HG03039 (cell line): ENCODE results near the gene RDH14.

Experiments
- ATAC-seq: cut with Tn5 transposase; IDR thresholded peaks from one replicate; pipeline ENCODE4 v1.9.1; 2021; ENCODE audit warnings: mild to moderate bottlenecking, moderate library complexity; ENCODE audit not compliant: unreplicated experiment

The RDH14 gene, protein sequence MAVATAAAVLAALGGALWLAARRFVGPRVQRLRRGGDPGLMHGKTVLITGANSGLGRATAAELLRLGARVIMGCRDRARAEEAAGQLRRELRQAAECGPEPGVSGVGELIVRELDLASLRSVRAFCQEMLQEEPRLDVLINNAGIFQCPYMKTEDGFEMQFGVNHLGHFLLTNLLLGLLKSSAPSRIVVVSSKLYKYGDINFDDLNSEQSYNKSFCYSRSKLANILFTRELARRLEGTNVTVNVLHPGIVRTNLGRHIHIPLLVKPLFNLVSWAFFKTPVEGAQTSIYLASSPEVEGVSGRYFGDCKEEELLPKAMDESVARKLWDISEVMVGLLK

DNA sequence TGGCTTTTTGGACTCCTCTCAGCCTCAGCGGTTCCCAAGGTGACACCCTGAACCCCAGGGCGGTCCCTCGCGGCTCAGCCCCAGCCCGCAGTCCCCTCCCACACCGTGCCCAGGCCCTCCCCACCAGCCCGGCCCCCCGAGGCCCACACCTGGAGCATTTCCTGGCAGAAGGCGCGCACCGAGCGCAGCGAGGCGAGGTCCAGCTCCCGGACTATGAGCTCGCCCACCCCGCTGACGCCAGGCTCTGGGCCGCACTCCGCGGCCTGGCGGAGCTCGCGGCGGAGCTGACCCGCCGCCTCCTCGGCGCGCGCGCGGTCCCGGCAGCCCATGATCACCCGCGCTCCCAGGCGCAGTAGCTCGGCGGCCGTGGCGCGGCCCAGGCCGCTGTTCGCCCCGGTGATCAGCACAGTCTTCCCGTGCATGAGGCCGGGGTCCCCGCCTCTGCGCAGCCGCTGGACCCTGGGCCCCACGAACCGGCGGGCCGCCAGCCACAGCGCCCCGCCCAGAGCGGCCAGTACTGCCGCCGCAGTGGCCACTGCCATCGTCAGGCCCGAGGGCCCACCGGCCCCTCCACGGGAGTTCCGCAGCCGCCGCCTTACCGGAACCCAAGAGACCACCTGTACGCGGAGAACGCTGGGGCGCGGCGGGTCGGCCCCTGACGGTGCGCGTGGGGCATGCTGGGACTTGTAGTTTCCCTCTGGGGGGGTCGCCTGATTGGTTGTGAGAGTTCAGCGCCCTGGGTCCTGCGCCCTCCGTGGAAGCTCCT is at the start of gene RDH14:
Gene RDH14 (minus strand): TSS at position 623 of the 766 bp plus-strand sequence. CDS start 81 bp downstream, at position 542.
- ATAC-seq, result peak; percentile 95

- ATAC-seq, result no peak
These were observed 49.6 kb upstream of the RDH14 start for GRCh38 chr2:18610090-18610489.

- no peak for ATAC-seq
These were observed 44.7 kb upstream of the RDH14 start for GRCh38 chr2:18605115-18605514.

DNA sequence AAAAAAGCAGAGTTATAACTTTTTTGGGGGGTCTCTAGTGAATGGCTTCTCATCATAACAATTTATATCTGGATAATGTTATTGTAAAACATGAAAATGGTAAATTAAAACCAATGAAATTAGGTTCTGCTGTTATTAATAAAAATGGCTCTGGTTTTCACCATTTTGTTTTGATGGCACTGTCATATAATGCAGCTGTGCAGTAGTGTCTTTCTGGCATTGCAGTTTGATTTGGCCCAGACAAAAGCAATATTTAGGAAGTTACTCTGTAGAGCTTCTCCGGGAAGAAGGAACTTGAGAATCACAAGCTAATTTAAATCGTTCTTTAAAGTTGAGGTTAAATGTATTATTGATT is 44.1 kb upstream of the RDH14 start:
- ATAC-seq, result no peak

DNA sequence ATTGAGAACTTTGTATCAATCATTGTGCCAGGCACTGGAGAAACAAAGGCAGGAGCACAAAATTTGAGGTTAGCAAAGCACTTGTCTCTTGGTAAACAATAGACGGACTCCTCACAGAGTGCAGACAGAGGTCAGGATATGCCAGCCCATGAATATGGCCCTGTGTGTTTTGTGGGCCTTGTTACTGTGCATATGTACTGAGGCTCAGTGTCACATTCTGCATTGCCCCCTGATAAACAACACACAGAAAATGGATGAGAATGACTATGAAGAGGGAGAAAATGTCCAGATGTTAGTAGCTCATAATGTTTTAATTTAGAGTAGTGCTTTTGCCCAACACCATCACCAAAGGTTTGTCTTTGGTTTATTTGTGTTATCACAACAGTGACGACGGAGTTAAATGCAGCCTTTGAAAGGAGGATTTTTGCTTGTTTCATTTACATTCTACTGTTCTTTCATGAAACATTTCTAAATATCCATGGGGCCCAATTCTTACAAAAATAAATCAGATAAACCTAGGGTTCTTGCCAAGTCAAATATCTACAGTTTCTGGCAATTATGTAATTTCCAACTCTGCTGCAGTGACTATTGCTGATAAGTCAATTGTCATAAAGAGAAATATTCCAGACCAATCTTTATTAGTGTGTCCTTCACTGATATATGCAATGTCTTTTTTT is 43.5 kb upstream of the RDH14 start:
- no peak for ATAC-seq

GRCh38 chr2:18602298-18602697 is 41.8 kb upstream of the RDH14 start:
- ATAC-seq, result no peak

DNA sequence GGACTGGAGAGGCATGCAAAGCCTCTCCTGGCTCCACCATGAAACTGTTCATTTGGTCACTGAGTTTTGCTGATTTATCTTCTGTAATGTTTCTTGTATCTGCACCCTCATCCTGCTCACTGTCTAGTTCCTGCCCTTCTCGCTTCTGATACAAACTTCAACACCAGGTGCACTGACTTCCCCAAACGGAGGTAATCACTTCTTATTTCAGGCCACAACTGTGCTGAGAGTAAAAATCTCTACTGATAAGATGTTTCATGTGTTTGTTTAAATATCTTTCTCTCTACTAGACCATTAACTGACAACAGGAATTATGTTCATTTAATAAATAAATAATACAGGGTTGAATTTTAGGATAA is 39.8 kb upstream of the RDH14 start:
- ATAC-seq, result no peak

DNA sequence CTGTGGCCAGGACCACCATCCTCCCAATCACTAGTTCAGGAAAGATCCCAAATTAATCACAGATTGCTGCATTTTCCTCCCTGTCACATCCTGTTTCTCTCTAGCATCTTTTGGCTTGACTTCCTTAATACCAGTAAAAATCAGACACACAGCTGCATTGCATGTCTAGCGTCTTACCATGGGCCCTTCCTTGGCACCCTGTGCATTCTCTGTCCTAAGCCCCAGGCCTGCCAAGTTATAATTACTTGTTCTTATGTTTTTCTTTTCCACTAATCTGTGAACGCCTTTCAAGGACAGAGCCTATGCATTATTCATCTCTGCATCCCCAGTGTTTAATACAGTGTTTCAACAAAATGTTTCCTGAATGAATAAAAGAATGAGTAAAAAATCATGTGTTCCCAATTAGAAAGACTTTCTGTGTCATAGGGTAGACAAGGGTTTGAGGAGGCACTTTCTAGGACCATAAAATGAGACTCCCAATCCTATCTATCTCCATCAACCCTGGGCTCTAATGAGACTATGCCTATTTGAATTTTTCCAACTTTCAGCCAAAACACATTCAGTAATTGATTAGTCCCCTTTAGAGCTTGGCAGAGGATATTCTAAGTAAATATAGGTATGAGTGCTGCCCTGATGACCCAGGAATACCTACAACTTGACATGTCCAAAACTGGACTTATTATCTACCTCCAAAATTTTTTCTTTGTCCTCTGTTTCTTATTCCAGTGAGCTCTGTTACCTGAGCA is 39.2 kb upstream of the RDH14 start:
- no peak for ATAC-seq

DNA sequence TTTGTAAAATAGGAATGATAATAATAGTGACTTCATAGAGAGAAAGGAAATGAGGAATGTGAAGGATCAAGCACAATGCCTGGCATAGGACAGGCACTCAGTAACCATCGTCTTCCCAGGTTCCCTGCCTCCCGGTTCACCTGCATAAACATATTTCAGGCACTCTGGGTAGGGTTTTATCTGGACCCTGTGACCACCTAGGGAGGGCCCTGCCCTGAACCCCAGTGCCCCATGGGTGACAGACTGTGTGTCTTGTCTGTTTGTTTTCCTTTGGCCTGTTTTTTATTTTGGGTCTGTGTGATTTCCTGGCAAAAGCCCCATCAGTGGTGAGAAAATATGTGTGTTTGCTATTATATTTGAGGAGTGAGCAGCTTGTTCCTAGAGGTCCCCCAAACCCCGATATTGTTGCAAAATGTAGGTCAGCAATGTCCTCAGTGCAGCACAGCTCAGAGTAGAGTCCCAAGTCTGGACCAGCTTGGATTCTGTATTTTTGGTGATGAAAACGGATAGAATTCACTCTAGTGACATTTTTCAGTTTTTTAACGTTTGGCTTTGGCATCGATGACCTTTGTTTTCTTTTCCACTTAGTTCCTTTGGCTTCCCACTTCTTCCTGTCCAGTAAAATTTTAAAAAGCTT is 38.5 kb upstream of the RDH14 start:
- ATAC-seq, result no peak

DNA sequence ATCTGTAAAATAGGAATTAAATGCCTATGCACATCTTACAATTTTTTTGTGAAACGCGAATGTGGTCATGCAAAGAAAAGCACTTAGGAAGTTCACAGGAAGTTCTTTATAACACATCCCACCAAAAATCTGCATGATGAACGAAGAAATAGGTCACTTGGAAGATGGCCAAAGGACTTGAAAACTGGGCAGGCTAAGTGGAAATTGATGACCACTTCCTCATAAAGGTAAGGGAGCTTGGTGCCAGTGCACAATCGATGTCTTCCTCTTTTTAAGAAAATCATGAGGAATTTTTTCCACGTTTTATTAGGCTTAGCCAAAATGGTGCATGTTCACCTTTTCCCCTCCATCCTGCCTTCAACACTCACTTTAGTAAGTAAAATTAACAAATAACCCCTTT is 37.2 kb upstream of the RDH14 start:
- no peak for ATAC-seq

DNA sequence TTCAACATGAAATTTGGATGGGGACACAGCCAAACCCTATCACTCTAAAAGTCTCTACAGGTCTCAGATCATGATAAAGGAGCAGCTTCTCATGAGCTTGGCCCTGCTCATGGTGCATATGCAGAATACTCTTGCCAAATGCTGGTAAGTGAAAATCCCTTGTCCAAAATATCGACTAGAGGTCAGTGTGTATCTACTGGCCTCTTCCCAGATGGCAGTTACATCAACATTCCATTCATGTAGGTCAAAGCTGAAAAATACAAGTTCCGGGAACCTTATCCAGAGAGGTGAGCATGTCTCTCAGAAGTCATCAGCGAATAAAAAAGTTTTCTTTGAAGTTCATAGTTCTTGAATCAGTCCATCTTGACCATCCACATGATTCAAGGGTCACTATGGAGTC is 36.5 kb upstream of the RDH14 start:
- no peak for ATAC-seq

DNA sequence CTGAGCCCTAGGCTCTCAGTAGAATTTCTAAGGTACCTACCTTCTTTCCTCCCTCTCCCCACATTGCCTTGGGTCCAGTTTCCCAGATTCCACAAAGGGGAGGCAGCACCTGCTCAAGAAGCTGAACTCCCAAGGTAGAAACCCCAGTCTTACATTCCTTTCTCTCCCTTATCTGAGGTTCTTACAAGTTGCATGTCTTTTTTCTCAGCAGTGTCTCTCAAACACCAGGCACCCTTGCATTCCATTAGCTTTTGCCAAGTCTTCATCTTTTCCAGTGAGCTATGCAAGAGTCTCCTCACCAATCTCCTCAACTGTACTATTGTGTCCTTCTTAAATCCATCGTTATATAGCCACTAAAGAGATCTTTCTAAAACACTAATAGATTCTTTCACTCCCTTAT is 33.0 kb upstream of the RDH14 start:
- no peak for ATAC-seq

GRCh38 chr2:18592372-18592771 is 31.9 kb upstream of the RDH14 start:
- no peak for ATAC-seq

DNA sequence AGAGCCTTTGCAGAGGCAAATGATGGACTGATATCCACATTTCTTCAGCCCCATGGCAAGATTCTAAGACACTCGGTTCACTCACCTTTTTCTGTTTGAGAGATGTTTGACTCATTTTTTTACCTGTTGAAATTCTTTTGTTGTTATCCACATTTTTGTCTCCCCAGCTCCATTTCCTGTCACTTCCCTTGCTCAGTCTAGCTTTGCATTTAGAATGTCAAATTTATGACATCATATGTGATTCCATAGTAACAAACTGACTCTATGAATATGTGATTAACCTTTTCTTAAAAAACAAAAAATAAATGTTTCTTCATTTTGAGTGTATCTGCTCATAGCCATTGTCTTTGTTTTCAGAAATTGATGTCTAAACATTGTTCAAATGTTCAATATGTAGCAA is 28.9 kb upstream of the RDH14 start, which contains the start of gene NT5C1B:
Gene NT5C1B (minus strand): TSS at position 216 of the 400 bp plus-strand sequence. CDS start 101 bp downstream, at position 115.
- no peak for ATAC-seq

DNA sequence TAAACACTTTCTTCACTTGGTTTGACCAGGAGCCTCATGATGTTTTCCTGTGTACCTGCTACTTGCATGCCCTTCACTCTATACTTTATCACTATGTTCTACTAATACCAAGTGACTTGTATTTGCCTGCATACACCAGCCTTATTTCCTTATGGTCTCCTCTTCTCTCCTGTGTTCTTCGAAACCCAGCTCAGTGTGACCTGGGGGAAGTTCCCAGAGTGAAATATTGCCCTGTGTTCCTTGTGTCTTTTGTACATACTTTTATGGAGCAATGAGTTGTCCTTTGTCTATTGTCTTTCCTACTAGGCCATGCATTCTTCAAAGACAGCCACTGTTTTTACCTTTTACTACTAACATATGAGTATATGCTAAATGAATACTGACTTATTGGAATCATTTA is 28.3 kb upstream of the RDH14 start:
- ATAC-seq, result no peak

DNA sequence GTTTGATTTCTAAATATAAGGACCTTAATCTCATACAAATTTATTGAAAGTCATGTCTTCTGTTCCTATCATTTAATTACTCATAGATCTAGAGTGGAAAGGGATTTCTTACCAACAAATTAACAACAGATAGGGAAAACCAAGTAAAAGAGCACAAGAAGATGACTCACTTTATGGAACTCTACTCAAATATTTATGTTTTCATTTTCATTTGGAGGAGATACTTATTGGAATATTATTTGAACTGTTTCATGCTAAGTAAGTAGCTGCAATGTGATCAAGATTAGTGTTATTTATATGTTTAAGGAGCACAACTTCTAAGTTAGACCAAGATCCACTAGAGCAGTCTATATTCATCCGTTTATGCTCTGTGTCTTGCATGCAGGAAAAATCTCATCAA is 27.6 kb upstream of the RDH14 start:
- ATAC-seq, result no peak

DNA sequence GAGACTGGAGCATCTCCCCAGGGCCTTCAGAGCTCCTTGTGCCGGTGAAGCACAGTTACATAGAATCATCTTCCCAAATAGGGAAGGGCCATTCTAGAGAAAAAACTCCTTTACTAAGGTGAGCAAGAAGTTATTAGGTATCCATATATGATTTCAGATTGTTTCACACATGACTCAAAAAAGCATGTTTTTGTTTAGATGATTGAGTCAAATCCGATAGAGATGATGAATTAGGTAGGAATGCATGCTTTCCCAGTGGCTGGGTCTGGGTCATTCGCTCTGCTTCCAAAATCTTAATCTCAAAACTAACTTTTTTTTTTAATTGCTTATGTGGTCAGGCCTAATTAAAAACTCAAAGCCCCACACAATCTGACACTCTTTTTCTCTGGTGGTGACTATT is 25.1 kb upstream of the RDH14 start:
- ATAC-seq, result no peak

DNA sequence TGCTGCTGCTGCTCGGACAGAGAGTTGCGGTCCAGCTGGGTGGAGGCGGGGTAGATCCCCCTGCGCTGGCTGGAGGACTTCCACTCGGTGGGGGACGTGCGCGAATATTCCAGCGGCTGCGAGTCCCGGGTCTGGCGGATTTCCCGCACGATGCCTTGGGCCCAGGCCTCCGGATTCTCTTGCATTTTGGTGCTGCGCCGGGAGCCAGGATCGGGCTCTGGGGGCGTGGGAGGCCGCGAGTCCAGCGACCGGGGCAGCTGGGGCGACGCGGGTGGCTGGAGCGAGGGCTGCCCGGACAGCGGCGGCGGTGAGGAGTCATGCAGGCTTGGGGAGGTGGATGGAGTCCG is 24.1 kb upstream of the RDH14 start:
- no peak for ATAC-seq

GRCh38 chr2:18583905-18584607 is 23.6 kb upstream of the RDH14 start:
- no peak for ATAC-seq

DNA sequence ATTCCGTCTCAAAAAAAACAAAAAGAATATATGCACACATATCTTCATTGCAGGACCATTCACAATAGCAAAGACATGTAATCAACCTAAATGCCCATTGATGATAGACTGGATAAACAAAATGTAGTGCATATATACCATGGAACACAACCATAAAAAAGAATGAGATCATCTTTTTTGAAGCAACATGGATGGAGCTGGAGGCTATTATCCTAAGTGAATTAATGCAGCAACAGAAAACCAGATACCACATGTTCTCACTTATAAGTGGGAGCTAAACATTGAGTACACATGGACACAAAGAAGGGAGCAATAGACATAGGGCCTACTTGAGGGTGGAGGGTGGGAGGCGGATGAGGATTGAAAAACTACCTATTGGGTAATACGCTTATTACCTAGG is 20.2 kb upstream of the RDH14 start:
- no peak for ATAC-seq
